Progenitor cell of endocrine pancreas (in vitro differentiated cells): ENCODE data around the gene NKD1. TPM values are rescaled to one million over a fixed set of nuclear protein-coding genes. Genes with fewer than 3 reads are reported as not detected.

Experiments
- DNase-seq: peaks from one replicate; pipeline ENCODE4 v3.0.0; 2021; ENCODE audit warnings: low spot score; ENCODE audit not compliant: unreplicated experiment
- H3K27ac Mint-ChIP-seq: 2 replicates; pipeline ENCODE4 v1.8.0; 2021; ENCODE audit warnings: mild to moderate bottlenecking, moderate library complexity, mixed read lengths
- H3K27me3 Mint-ChIP-seq: 2 replicates; pipeline ENCODE4 v1.8.0; 2021; ENCODE audit warnings: mixed read lengths
- H3K36me3 Mint-ChIP-seq: 2 replicates; pipeline ENCODE4 v1.8.0; 2022; ENCODE audit warnings: mixed read lengths; ENCODE audit not compliant: insufficient read depth
- H3K4me1 Mint-ChIP-seq: 2 replicates; pipeline ENCODE4 v1.8.0; 2021; ENCODE audit warnings: low read depth, mixed read lengths
- H3K4me3 Mint-ChIP-seq: 2 replicates; pipeline ENCODE4 v1.8.0; 2021; ENCODE audit warnings: low read depth, mild to moderate bottlenecking, moderate library complexity, mixed read lengths
- H3K9me3 Mint-ChIP-seq: 2 replicates; pipeline ENCODE4 v1.8.0; 2021; ENCODE audit warnings: low read depth, mixed read lengths
- CTCF ChIP-seq: fragments of 200-600 bp; sonication (generic); IDR thresholded peaks from one replicate; pipeline ENCODE4 v1.5.0; 2021; ENCODE audit warnings: antibody characterized with exemption, mild to moderate bottlenecking; ENCODE audit not compliant: unreplicated experiment
- total RNA-seq: library from RNA; stranded (reverse); gene quantifications from 2 replicates; pipeline ENCODE4 v1.2.1, GENCODE V29; 2021

NKD1 gene
- total RNA-seq, 1 donor from 2014 or later: 3.0 TPM

- no peak for DNase-seq
- Mint-ChIP-seq H3K27ac (no peak overlapping the region), H3K27me3 (peaks cover 2% of the 10 kb centered on the region)
Measured at GRCh38 chr16:50526249-50526648, 21.9 kb upstream of the NKD1 start.

GRCh38 chr16:50526796-50527195 lies 21.4 kb upstream of the NKD1 start:
- Mint-ChIP-seq H3K4me3 (no peak overlapping the region), H3K9me3 (peaks cover 6% of the 10 kb centered on the region), H3K27me3 (no peaks in the 10 kb centered on the region), H3K27ac (no peak overlapping the region), H3K4me1 (no peaks in the 10 kb centered on the region), H3K36me3 (no peaks in the 10 kb centered on the region)
- TF ChIP-seq CTCF: no peak
- no peak for DNase-seq

More at GRCh38 chr16:50526249-50526648, 21.9 kb upstream of the NKD1 start:
- Mint-ChIP-seq H3K4me3 (no peak overlapping the region), H3K9me3 (peaks cover 6% of the 10 kb centered on the region), H3K4me1 (no peaks in the 10 kb centered on the region), H3K36me3 (no peaks in the 10 kb centered on the region)
- no peak for TF ChIP-seq CTCF

- Mint-ChIP-seq H3K4me3 (no peak overlapping the region), H3K27me3 (no peaks in the 10 kb centered on the region), H3K36me3 (no peaks in the 10 kb centered on the region), H3K27ac (no peak overlapping the region), H3K9me3 (peaks cover 6% of the 10 kb centered on the region), H3K4me1 (no peaks in the 10 kb centered on the region)
- DNase-seq: no peak
- TF ChIP-seq CTCF: no peak
Measured at GRCh38 chr16:50528820-50529219, 19.4 kb upstream of the NKD1 start.

- Mint-ChIP-seq H3K4me3 (no peak overlapping the region), H3K9me3 (peaks cover 6% of the 10 kb centered on the region), H3K4me1 (no peaks in the 10 kb centered on the region), H3K27ac (no peak overlapping the region), H3K36me3 (no peaks in the 10 kb centered on the region), H3K27me3 (no peaks in the 10 kb centered on the region)
- no peak for DNase-seq
- TF ChIP-seq CTCF: no peak
Measured at GRCh38 chr16:50529334-50529733, 18.9 kb upstream of the NKD1 start.

- Mint-ChIP-seq H3K27ac (no peak overlapping the region), H3K27me3 (no peaks in the 10 kb centered on the region), H3K9me3 (peaks cover 6% of the 10 kb centered on the region), H3K36me3 (no peaks in the 10 kb centered on the region), H3K4me3 (no peak overlapping the region), H3K4me1 (no peaks in the 10 kb centered on the region)
- TF ChIP-seq CTCF: no peak
- DNase-seq: no peak
Measured at GRCh38 chr16:50530277-50531236, 17.6 kb upstream of the NKD1 start.
